ENCODE measurements around the gene NPBWR2.

NPBWR2 gene

GRCh38 chr20:64116541-64117431, 9.4 kb upstream of the NPBWR2 start:
- DNase-seq: no peak

- no peak for DNase-seq
Measured at GRCh38 chr20:64116016-64116415, 8.7 kb upstream of the NPBWR2 start.

- DNase-seq: no peak
Measured at GRCh38 chr20:64115171-64115911, 8.0 kb upstream of the NPBWR2 start.

GRCh38 chr20:64114356-64114971, 7.1 kb upstream of the NPBWR2 start:
- DNase-seq: no peak

GRCh38 chr20:64113796-64114355, 6.5 kb upstream of the NPBWR2 start:
- no peak for DNase-seq

GRCh38 chr20:64113444-64113775, 6.0 kb upstream of the NPBWR2 start:
- DNase-seq: no peak

GRCh38 chr20:64112691-64113443, 5.5 kb upstream of the NPBWR2 start:
- no peak for DNase-seq

GRCh38 chr20:64111841-64112641, 4.7 kb upstream of the NPBWR2 start:
- no peak for DNase-seq

- no peak for DNase-seq
Measured at GRCh38 chr20:64110411-64111068, 3.2 kb upstream of the NPBWR2 start.

GRCh38 chr20:64109831-64110391, 2.5 kb upstream of the NPBWR2 start:
- DNase-seq: no peak

GRCh38 chr20:64108731-64109681, 1.6 kb upstream of the NPBWR2 start:
- DNase-seq: no peak

GRCh38 chr20:64107736-64108457, 532 bp upstream of the NPBWR2 start:
- no peak for DNase-seq

GRCh38 chr20:64106435-64106961, 867 bp downstream of the NPBWR2 start:
- no peak for DNase-seq

GRCh38 chr20:64105846-64106434, 1.4 kb downstream of the NPBWR2 start:
- no peak for DNase-seq

GRCh38 chr20:64104667-64105451, 2.5 kb downstream of the NPBWR2 start:
- DNase-seq: no peak

- DNase-seq: no peak
Measured at GRCh38 chr20:64103871-64104666, 3.3 kb downstream of the NPBWR2 start.
